CD4-positive, alpha-beta T cell treated with Interleukin-4 for 1 hour (primary cell): ENCODE data around the gene EFCAB12.
"Not testable (repeated sequence)": the region's sequence is repeated elsewhere in the genome, so short reads cannot be mapped to it uniquely, and the experiment has no call there.

Experiments used
- DNase-seq, 2 donors: peaks; one replicate each; pipeline ENCODE4 v3.0.0-alpha.2; 2020 to 2022

EFCAB12 gene

DNA sequence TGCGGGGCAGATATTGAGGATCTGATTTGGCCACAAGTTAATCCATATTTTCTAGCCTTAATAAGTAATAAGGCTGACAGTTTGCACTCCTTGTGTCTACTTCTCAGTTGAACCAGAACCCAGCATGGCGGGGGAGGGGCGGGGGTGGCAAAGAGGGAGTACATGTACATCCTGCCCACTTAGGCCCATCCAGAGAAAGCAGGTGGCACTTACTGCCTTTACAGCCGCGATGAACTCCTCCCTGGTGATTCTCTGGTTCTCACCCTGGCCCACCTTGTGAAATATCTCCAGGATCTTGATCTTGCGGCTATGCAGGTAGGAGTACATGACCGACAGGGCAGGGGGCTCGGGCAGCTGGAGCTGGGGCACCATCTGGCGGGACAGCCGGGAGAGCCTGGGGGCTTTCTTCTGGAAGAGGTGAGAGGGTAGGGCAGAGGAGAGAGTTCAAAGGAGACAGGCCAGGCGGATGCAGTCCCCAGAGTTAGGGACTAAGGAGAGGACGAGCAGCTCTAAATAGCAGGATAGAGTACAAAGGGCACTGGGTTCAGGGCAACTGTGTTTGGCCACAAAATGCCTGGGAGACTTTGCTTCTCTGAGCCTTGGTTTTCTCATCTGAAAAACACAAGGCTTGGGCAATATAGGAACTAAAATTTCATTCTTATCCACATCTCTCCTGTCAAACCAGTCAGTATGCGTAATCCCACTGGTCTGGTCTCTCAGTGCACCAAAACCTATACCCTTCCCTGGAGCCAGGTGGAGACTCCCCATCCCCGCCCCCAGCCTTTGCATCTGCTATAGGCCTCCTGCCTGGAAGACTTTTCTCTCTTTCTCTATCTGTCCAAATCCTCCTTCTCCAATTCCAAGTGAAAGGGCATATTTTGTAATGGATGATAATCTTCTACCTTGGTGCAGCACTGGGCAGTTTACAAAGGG, 10.1 kb downstream of the EFCAB12 start:
- DNase-seq, result no peak

DNA sequence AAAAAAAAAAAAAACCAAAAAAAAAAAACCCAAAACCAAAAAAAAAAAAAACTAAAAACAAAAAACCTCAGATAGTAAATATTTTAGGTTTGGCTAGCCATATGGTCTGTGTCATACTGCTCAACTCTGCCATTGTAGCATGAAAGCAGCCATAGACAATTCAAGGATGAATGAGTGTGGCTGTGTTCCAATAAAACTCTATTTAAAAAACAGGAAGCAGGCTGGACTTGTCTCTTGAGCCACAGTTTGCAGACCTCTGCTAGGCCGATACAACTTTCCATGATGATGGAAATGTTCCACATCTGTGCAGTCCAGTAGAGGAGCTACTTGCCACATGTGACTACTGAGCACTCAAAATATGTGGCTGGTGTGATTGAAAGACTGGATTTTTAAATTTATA, 11.1 kb downstream of the EFCAB12 start:
- no peak for DNase-seq

DNA sequence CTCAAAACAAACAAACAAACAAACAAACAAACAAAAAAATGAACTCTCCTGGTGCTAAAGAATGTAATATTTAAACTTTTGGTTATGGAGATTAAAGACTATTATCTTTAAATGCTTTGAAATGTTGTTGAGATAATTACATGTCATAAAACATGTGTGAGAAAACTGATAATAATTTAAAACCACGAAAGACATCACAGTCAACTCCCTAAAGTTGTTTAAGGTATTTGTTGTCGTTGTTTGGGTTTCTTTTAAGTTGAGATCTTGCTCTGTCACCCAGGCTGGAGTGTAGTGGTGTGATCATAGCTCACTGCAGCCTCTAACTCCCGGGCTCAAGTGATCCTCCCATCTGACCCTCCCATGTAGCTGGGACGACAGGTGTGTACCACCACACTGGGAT, 12.0 kb downstream of the EFCAB12 start:
- DNase-seq, result no peak

DNA sequence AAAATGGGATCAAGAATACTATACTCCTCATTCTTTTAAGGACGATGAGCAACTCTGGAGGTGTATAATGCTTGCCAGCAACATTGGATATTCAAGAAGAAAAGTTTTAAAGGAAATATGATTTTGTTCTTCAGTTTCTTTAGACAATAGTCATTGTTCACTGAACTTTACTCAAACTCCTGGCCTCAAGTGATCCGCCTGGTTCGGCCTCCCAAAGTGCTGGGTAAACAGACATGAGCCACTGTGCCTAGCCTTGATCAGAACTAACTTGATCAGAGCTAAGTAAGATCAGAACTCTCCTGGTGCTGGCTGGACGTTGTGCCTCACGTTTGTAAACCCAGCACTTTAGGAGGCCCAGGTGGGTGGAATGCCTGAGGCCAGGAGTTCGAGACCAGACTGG, 12.6 kb downstream of the EFCAB12 start:
- no peak for DNase-seq

DNA sequence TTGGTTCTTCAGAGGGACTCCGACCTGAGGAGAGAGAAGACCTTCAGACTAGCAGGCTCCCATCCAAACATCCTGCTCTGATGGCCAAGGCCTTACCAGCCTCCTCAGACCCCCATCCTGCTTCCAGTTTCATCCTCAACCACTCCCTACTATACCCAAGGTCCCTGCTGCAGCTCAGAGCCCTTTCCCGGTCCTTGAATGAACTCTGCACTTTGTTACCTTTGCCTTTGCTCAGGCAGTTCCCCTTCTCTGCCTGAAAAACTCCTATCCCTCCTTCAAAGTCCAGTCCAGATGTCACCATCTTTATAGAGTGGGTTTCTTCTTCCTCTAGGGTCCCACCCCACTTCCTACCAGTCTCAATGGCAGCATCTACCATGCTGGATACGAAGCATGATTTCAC, 13.1 kb downstream of the EFCAB12 start:
- no peak for DNase-seq

DNA sequence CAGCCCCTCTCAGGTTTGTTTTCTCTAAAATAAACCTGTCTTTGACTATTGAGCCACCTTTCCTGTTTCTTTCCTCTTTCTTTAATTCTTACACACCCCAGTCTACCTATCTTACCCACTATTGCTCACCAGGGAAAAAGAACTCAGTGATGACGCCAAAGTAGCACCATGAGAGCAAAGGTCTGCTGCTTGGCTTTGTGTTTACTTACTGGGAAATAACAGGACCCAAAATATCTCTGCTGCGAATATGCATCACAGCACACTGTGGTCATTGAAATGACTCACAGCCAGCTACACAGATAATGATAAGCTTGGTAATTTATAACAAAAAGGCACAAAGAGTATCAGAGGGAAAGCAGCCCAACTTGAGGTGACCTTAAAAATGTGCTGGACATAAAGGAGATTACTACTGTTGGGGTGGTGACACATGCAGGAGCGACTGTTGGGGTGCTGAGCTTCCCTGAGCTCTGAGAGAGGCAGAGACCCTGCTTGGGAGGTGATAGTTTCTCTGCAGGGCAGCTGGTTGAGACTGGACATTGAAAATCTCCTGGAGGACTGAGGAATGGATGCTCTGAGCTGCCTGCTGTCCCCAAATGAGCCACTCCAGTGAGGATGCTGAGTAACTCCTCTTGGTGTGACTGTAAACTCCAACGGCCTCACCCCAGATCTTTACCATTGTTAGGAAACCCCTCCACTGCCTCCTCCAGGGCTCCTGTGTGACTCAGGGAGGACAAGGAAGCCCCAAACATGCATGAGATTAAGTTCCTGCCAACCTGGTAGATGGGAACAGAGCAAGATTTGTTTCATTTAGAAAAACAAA, 14.5 kb downstream of the EFCAB12 start:
- no peak for DNase-seq

DNA sequence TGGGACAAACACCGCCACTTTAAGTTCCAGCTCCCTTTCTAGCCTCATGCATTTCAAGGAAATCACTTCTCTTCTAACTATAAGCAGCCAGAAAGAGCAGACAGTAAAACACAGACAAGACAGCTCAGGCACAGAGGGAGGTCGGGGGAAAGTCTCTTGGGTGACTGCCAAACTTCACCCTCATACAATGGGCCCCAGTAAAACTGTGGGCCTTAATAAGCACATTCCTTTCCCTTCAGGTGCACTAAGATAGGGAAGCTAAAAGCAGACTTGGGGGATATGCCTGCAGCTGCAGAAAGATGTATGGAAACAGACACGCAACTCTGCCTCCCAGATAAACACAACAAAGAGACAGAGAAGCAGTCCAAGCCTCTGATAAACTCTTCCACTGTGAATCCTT, 15.2 kb downstream of the EFCAB12 start:
- DNase-seq, result not testable (repeated sequence)

DNA sequence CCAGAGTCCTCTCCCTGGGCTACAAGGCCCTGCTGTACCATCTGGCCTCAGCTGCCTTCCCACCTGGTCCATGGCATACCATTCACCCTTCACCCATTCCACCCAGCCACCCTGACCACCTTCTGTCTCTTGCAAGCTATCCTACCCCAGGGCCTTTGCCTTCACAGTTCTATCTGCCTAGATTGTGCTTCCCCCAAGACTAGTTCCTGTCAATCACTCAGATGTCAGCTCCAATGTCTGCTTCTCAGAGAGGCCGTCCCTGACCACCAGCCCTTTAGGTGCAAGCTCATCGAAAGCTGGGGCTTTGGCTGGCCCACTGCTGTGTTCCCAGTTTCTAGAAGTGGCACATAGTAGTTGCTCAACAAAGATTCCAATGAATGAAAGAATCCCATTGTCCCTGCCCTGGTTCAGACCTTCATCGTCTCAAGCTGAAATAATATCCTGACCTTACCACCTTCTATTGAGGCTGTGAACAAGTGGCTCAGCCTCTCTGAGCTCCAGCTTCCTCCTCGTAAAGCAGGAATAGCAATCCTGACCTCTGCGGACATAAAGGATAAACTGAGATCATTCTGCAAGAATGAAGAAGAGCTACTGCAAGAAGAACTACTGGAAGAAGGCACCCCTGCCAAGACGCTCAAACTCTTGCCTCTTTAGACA, 15.8 kb downstream of the EFCAB12 start:
- no peak for DNase-seq

DNA sequence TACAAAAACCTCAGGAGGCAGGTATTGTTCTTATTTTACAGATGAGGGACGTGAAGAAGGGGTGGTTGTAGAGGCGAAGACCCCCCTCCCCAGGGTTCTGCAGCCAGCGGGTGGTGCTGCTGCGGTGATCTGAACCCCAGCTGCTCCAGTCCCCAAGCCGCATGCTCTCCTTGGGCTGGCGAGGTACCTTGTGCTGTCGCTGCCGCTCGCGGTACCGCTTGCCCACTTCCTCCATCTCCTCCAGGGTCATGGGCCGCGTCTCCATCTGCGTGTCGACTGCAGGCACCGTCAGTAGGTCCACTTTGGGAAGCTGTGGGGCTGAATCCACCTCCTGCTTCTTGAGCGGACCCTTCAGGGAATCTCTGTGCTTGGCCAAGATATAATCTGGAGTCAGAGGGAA, 17.5 kb downstream of the EFCAB12 start:
- no peak for DNase-seq

DNA sequence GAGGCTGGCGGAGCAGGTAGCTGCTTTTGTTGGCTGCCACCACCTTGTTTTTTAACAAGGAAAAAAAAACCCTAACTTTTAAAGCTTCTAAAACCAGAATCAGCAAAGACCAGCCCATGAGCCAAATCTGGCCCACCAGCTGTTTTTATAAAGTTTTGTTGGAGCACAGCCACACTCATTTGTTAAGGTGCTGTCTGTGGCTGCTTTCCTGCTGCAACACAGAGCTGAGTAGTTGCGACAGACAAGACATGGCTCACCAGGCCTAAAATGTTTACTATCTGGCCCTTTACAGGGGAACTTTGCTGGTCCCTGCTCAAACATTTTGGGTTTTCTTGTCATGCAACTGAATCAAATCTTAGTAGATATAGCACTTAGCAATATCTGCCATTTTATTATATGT, 18.9 kb downstream of the EFCAB12 start:
- DNase-seq, result no peak

DNA sequence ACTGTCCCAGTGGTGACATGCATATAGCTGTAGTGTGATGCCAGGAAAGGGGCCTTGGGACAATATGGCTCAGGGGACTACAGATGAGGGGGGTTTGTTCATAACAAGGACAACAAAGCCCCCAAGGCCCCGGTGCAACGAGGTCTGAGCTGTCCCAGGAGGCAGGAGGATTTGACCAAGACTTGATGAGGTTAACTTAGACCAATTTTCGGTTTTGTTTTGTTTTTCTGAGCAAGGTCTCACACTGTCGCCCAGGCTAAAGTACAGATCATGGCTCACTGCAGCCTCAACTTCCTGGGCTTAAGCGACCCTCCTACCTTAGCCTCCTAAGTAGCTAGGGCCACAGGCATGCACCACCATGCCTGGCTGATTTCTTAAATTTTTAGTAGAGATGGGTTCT, 23.8 kb downstream of the EFCAB12 start:
- no peak for DNase-seq

DNA sequence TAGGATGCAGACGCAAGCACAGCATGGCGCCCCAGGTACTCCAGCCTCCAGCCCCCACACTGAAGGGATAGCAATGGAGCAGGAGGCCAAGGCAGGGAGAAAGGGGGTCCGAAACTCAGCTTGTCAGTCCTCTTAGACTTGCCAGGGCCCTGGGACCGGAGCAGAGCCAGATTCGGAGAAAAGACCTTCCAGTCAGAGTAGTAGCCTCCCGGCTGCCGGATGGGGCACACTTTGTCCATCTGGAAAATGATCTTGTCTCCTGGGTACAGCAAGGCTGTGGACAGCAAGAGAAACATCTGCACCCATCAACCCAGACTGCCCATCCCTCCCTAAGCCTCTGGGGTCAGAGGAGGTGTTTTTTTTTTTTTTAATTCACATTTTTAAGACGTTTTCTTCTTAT, 24.3 kb downstream of the EFCAB12 start:
- no peak for DNase-seq

DNA sequence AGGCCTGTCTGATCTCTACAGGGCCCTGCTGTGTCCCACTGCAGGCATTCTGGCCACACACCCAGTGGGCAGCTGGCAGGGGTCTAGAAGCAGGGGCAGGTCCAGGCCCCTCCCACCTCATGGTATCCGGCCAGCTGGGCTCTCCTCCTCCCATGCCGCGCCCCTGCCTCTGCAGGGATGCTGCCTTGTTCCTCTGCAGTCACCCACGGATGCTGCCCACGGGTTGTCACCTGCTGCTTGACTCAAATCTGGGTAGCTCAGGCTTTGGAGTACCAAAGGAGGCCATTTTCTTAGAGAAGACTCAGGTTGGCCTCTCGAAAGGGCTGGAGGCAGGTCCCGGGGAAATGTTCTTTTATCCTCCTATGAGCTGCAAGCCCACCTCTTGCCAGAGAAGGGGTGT, 25.0 kb downstream of the EFCAB12 start:
- DNase-seq, result no peak

DNA sequence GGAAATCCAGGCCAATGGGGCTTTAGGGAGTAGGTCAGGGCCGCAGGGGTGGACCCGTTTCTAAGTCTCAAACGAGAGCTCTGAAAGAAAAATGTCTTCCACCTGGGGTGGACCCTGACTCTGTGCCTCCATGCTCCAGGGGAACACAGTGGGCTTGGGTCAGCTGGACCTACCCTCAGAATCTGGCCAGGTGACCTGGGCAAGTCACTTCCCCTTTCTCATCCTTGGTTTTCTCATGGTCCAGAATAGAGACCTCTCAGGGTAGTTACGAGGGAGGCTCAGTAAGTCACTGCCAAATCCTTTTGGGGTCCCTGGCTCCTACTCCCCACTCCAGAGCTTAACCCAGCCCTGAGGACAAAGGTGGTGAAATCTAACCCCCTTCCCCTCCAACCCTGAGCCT, 25.8 kb downstream of the EFCAB12 start:
- no peak for DNase-seq

DNA sequence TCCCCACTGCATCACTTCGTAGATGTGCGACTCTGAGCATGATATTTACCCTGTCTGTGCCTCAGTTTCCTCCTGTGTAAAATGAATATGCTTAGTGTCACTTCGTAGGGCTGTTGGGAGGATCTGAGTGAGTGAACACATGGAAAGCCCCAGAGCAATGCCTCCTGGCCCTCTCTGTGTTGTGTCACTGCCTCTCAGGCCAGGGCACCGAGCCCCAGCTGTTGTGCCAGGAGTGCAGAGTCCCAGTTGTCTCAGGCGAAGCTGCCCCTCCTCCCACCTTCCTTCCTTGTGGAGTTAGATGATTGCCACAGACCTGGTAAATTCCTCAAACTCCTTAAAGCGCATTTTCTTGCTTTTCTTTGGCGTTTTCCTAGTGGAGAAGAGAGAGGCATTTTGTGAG, 26.2 kb downstream of the EFCAB12 start:
- no peak for DNase-seq

DNA sequence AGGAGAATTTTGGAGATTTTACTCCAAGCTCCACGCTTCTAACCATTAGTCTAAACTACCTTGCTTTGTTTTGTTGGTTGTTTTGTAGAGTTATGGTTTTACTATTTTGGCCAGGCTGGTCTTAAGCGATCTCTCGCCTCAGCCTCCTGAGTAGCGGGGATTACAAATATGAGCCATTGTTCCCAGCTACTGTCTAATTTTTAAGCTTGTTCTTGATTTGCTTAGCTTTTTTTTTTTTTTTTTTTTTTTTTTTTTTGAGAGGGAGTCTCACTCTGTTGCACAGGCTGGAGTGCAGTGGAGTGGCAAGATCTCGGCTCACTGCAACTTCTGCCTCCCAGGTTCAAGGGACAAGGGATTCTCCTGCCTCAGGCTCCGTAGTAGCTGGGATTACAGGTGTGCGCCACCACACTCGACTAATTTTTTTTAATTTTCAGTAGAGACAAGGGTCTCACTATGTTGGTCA, 28.5 kb downstream of the EFCAB12 start:
- DNase-seq, result no peak

DNA sequence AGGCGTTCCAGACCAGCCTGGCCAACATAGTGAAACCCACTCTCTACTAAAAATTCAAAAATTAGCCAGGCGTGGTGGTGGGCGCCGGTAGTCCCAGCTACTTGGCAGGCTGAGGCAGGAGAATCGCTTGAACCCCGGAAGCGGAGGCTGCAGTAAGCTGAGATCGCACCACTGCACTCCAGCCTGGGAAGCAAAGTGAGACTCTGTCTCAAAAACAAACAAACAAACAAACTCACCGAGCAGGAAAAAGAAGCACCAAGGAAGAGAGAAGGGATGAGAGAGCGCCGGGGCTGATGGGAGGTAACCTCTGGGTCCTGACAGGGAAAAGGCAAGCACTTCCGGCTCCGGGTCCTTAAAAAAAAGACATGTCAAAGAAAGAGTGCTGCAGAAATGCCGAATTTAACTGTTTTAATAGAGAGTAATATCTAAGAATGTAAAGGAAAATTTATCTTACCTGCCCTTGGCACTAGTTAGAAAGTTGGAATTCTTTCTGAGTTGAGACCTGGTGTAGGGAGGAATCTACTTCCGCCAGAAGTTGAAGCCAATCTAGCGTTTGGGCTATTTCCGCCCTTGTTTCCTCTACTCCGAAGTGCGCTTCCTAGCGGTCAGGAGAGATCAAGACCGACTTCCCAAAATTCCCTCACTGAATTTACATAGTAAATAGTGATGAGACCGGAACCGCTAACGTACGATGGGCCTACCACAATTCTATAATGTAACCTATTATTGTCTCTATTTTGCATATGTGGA, 29.1 kb downstream of the EFCAB12 start:
- DNase-seq, result peak; percentile 86 to 90

DNA sequence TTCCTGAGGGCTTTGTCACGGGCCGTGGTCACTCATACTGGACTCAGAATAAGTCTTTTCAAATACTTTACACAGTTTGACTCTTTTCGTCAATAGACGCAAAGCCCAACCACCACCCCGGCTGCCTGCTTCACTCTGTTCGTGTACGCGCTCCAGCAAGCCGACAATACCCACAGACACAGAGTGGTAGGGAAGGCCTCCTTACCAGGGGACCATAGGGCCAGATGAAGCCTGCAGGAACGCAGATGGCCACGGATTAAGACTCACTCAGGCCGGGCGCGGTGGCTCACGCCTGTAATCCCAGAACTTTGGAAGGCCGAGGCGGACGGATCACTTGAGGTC, 29.7 kb downstream of the EFCAB12 start:
- peak in 1 of 2 donors; percentile 3 for DNase-seq

DNA sequence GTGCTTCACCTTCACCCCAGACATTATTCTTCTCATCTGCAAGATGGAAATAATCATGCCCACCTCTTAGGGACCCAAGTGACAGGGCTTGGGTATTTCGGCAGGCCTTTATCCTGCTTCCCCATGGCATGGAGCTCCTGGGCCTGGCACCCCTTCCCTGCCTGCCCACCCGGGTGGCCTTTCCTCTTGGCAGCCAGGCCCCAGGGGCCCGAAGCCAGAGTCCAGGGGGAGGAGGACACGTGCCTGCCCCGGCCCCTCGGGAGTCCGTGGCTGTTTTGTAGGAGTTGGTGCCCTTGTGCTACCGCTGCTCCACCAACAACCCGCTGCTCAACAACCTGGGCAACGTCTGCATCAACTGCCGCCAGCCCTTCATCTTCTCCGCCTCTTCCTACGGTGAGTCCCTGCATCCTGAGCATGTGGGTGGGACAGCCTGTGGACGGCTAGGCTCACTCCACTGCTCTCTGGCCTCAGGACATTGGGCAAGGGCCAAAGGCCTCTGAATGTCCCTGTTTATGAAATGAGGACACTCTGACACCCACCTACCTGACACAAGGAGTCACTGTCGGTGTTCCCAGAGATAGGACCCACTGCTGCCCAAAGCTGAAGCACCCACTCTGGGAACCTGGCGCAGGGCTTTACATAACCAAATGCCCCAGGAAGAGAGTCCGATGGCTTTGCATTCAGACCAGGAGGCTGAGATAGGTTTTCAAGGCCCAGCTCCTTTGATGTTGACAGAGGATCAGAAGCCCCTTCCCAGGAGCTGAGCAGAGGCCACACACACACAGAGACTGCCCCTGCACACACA, 34.5 kb downstream of the EFCAB12 start:
- not testable (repeated sequence) for DNase-seq

DNA sequence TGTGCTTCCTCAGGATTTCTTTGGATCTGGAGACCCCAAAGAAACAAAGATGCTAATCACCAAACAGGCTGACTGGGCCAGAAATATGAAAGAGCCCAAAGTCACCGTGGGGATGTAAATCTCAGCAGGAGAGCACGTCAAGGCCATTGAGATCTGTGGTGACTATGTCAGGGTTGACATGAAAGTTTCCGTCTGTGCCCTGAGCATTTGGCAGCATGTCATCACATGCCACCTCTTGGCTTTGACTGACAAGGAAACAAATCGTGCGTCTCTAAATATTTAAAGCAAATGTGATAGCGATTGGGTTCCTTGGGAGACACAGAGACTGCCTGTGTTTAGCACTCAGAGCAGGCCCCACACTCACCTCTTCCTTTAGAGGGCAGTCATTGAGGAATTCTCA, 35.2 kb downstream of the EFCAB12 start:
- no peak for DNase-seq

DNA sequence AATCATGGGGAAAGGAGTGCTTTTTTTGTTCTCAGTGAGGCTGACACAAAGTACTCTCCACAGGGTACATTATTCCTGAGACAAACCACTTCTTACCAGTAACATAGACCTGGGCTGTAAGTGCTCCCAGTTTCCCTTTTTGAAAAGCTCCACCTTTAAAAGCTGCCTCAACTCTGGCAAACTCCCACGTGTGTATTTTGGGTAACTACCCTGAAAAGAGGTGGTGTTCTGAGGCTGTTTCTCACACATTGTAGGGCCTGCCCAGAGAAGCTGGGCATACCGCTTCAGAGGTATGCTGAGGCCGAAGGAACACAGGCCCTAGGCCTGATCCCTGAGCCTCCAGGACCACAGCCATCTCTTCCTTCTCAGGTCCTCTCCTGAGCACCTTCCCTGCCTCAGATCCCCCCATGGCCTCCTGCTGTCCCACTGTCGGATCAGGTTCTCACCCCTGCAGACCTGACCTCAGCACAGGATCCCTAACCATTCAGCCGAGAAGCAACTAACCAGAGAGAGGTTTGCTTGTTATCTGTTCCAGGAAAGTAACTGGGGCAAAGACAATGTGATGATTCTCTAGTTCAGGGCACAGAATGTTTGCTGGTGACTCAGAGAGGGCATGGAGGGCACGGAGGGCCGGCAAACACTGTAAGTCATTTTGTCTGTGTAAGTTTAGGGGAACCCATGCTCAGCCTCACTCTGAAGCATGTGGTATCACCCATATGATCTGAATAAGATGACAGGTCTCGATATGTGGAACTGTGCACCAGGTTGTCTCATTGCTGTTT, 36.1 kb downstream of the EFCAB12 start:
- DNase-seq, result not testable (repeated sequence)
